ENCODE results near the gene VDAC2.

DNA sequence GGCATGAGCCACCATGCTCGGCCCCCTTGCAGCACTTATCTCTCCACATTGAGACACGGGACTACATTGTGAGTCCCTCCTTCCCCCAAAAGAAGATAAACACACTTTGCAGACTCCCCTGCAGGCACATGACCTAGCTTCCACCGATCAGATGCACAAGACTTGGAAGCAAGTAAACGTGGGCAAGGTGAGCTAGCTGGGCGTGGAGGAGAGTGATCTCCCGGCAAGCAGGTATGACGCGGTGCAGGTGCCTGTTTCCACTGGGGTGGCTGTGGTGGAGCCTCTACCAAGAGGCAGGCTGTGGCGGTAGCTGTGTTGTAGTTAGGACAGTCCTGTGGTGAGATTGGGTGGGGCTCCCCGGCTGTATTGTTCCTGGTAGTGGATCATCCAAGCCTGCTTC is 32.8 kb downstream of the VDAC2 start:
- TF ChIP-seq ZNF274 (IDR thresholded peaks at IDR 0.05; ENCODE audit: low read depth, low read length) = no peak
- TF ChIP-seq YY1 (IDR thresholded peaks at IDR 0.05; ENCODE audit: insufficient read depth, insufficient read length) = no peak
- TF ChIP-seq SUZ12 (IDR thresholded peaks at IDR 0.05; ENCODE audit: extremely low read depth, insufficient read depth, insufficient read length) = no peak
